Hematopoietic multipotent progenitor cell (in vitro differentiated cells): ENCODE data around the gene ADIPOR1. TPM values are rescaled to one million over a fixed set of nuclear protein-coding genes. Genes with fewer than 3 reads are reported as not detected.
"Not testable (repeated sequence)": the region's sequence is repeated elsewhere in the genome, so short reads cannot be mapped to it uniquely, and the experiment has no call there.

ENCODE experiments used
- DNase-seq, 3 donors: peaks; one replicate each; pipeline ENCODE4 v3.0.0-alpha.2; 2011 to 2015; ENCODE audit warnings: low read depth in 2 of 3, low spot score in 2 of 3
- total RNA-seq: library from RNA; depleted of rRNA; stranded (reverse); fragments of >200 nt; gene quantifications from one replicate; pipeline ENCODE4 v1.2.3, GENCODE V29; 2012

ADIPOR1 gene
- total RNA-seq: 51.7 TPM

- DNase-seq: peak; percentile 76 to 92 (median 91)
Observed at GRCh38 chr1:202957733-202958543, at the start of gene ADIPOR1. Gene ADIPOR1, minus strand, starts transcription at chr1:202958312. Its CDS starts 7,242 bp downstream, at chr1:202951070.

- DNase-seq: peak; percentile 84 to 98 (median 98)
Observed at GRCh38 chr1:203006948-203007871, 49.1 kb upstream of the ADIPOR1 start, which contains the start of gene TMEM183A. Gene TMEM183A, plus strand, starts transcription at chr1:203007374. Its CDS starts 92 bp downstream, at chr1:203007466.

GRCh38 chr1:203005395-203006142 is 47.5 kb upstream of the ADIPOR1 start:
- not testable (repeated sequence) for DNase-seq

- no peak for DNase-seq
Observed at GRCh38 chr1:203002951-203003350, 44.8 kb upstream of the ADIPOR1 start.

- no peak for DNase-seq
Observed at GRCh38 chr1:203001986-203002385, 43.9 kb upstream of the ADIPOR1 start.

- no peak for DNase-seq
Observed at GRCh38 chr1:203000217-203000944, 42.3 kb upstream of the ADIPOR1 start.

- peak; percentile 50 to 87 (median 70) for DNase-seq
Observed at GRCh38 chr1:202998836-202999750, 41.0 kb upstream of the ADIPOR1 start.

GRCh38 chr1:202994756-202995155 is 36.6 kb upstream of the ADIPOR1 start:
- DNase-seq: no peak

GRCh38 chr1:202991112-202991511 is 33.0 kb upstream of the ADIPOR1 start:
- DNase-seq: no peak

GRCh38 chr1:202989879-202990278 is 31.8 kb upstream of the ADIPOR1 start:
- DNase-seq: no peak

- no peak for DNase-seq
Observed at GRCh38 chr1:202987922-202988583, 29.9 kb upstream of the ADIPOR1 start.

- DNase-seq: no peak
Observed at GRCh38 chr1:202987255-202987654, 29.1 kb upstream of the ADIPOR1 start.

- DNase-seq: not testable (repeated sequence)
Observed at GRCh38 chr1:202986120-202986519, 28.0 kb upstream of the ADIPOR1 start.

GRCh38 chr1:202982715-202983430 is 24.8 kb upstream of the ADIPOR1 start:
- no peak for DNase-seq

GRCh38 chr1:202981939-202982338 is 23.8 kb upstream of the ADIPOR1 start:
- DNase-seq: peak in 1 of 3 donors; percentile 43

GRCh38 chr1:202979459-202979858 is 21.3 kb upstream of the ADIPOR1 start:
- no peak for DNase-seq

GRCh38 chr1:202976633-202977032 is 18.5 kb upstream of the ADIPOR1 start:
- no peak for DNase-seq

- no peak for DNase-seq
Observed at GRCh38 chr1:202974856-202975255, 16.7 kb upstream of the ADIPOR1 start.
